ENCODE results near the gene CORO1C.

- TF ChIP-seq, protein P1, sequence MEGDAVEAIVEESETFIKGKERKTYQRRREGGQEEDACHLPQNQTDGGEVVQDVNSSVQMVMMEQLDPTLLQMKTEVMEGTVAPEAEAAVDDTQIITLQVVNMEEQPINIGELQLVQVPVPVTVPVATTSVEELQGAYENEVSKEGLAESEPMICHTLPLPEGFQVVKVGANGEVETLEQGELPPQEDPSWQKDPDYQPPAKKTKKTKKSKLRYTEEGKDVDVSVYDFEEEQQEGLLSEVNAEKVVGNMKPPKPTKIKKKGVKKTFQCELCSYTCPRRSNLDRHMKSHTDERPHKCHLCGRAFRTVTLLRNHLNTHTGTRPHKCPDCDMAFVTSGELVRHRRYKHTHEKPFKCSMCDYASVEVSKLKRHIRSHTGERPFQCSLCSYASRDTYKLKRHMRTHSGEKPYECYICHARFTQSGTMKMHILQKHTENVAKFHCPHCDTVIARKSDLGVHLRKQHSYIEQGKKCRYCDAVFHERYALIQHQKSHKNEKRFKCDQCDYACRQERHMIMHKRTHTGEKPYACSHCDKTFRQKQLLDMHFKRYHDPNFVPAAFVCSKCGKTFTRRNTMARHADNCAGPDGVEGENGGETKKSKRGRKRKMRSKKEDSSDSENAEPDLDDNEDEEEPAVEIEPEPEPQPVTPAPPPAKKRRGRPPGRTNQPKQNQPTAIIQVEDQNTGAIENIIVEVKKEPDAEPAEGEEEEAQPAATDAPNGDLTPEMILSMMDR (IDR thresholded peaks at IDR 0.05), result no peak
- TF ChIP-seq POLR2A (IDR thresholded peaks at IDR 0.05), result no peak
Observed at GRCh38 chr12:108735855-108736254, 4.5 kb upstream of the CORO1C start.

All from transverse colon (tissue), 3 donors.